Adrenal gland (tissue), 12 donors: ENCODE data around the gene RNASE13. TPM values are rescaled to one million over a fixed set of nuclear protein-coding genes. Genes with fewer than 3 reads are reported as not detected.

Source experiments
- DNase-seq, 7 donors: peaks; one replicate each; pipeline ENCODE4 v3.0.0-alpha.2; 2019 to 2020
- H3K27ac ChIP-seq, 5 donors: fragments of 200-600 bp; sonication (generic) in 4 of 5; 1 replicate in 3 of 5; 2 replicates in 2 of 5; pipeline versions ENCODE4 v1.5.1 to v1.8.0; 2016 to 2020; ENCODE audit warnings: mild to moderate bottlenecking in 1 of 5
- H3K27me3 ChIP-seq: fragments of 200-600 bp; 2 replicates; pipeline ENCODE4 v1.8.0; 2021
- H3K36me3 ChIP-seq, 2 donors: fragments of 200-600 bp; replicated peaks in 1 of 2; 1 replicate in 1 of 2; 2 replicates in 1 of 2; pipeline versions ENCODE4 v1.5.1 to v1.8.0; 2018 to 2022
- H3K4me1 ChIP-seq, 2 donors: fragments of 200-600 bp; replicated peaks in 1 of 2; 1 replicate in 1 of 2; 2 replicates in 1 of 2; pipeline versions ENCODE4 v1.5.1 to v1.8.0; 2018 to 2021
- H3K4me3 ChIP-seq, 4 donors: fragments of 200-600 bp; sonication (generic) in 3 of 4; one replicate each; pipeline ENCODE4 v1.5.1; 2016 to 2018
- H3K9me3 ChIP-seq, 3 donors: fragments of 200-600 bp; sonication (generic) in 1 of 3; replicated peaks in 1 of 3; 1 replicate in 2 of 3; 2 replicates in 1 of 3; pipeline versions ENCODE4 v1.5.1 to v1.8.0; 2016 to 2021
- CTCF ChIP-seq, 6 experiments: fragments of 450-650 bp in 4 of 6; fragments of 200-600 bp in 2 of 6; sonication (generic) in 1 of 6; IDR thresholded peaks; 1 replicate in 5 of 6; 2 replicates in 1 of 6; pipeline versions ENCODE4 v1.5.1 to v1.8.0; 2016 to 2021; ENCODE audit warnings: antibody characterized with exemption in 6 of 6, mild to moderate bottlenecking in 2 of 6, moderate library complexity in 1 of 6
- POLR2A ChIP-seq, 2 donors: fragments of 450-650 bp; IDR thresholded peaks; one replicate each; pipeline ENCODE4 v1.6.1; 2017; ENCODE audit warnings: antibody characterized with exemption in 2 of 2, mild to moderate bottlenecking in 2 of 2, moderate library complexity in 1 of 2
- WGBS, 4 donors: extraction: QIAGEN DNeasy Blood & Tissue Kit in 2 of 4; methylation state at CpG; one replicate each; pipeline versions ENCODE4 v1.1.5 to v1.1.7; 2013 to 2017; 5-methylcytosine and 5-hydroxymethylcytosine counted together
- intact Hi-C, 2 donors: fragments of 100-400 bp; cut with DNase I; formaldehyde crosslinking; loops; one replicate each; pipeline versions ENCODE4 v1.14.1 to v1.15.0; 2022 to 2023
- polyA plus RNA-seq, 3 donors: library from polyadenylated mRNA; stranded (reverse); fragments of 200-250 nt in 2 of 3; fragments of 350-450 nt in 1 of 3; fragmentation: Illumina TruSeq in 1 of 3; extraction: RNeasy Lipid Tissue Mini Kit (QIAGEN cat#74804) in 1 of 3; gene quantifications; one replicate each; pipeline ENCODE4 v1.2.3, GENCODE V29; 2013 to 2014
- total RNA-seq, 9 donors: library from RNA; depleted of rRNA in 4 of 9; stranded (reverse); fragments of >200 nt in 4 of 9; fragments of 120-200 nt in 1 of 9; fragmentation: NEBNext Ultra II Directional in 1 of 9; extraction: Animal tissue kit (Norgen Biotek cat#: 25700) in 1 of 9; gene quantifications; one replicate each; pipeline versions ENCODE4 v1.1.0 to v1.2.4, GENCODE V29; 2013 to 2023
- donor health status: healthy with polysubstance abuse.
- donor health status: Bipolar disorder and iron deficiency.
- donor health status: DM: yes; HTN: yes; CAD: no.
- donor health status: DM: no; HTN: no; CAD: no.
- donor health status: DM: no; HTN: no; CAD: no.
- donor health status: DM: yes; HTN: yes; CAD: no.

The RNASE13 gene
- total and polyA plus RNA-seq, 12 donors: 0.03 to 0.27 TPM; not detected in 10

- TF ChIP-seq CTCF (IDR thresholded peaks at IDR 0.05) (no peak), POLR2A (IDR thresholded peaks at IDR 0.05) (no peak)
- Histone ChIP-seq H3K9me3 (no peaks in the 10 kb centered on the region), H3K27ac (no peak overlapping the region), H3K27me3 (no peaks in the 10 kb centered on the region), H3K36me3 (no peaks in the 10 kb centered on the region), H3K4me3 (no peak overlapping the region), H3K4me1 (peaks cover 0 to 8% of the 10 kb centered on the region in 2 donors)
- no peak for DNase-seq
- intact Hi-C loops: no loop called here
- WGBS, 4 donors: 75 to 94% (median 86%) methylated on average over 4 of the region's 4 CpGs
These were observed 20.1 kb upstream of the RNASE13 start for GRCh38 chr14:21054768-21055145.

- Histone ChIP-seq H3K9me3 (no peaks in the 10 kb centered on the region), H3K27ac (no peak overlapping the region), H3K27me3 (no peaks in the 10 kb centered on the region), H3K4me1 (peaks cover 3 to 13% of the 10 kb centered on the region in 2 donors), H3K36me3 (no peaks in the 10 kb centered on the region), H3K4me3 (no peak overlapping the region)
- no peak for DNase-seq
- intact Hi-C loops: no loop called here
- 61 to 72% (median 63%) methylated on average over 3 of the region's 3 CpGs for WGBS, 4 donors
- TF ChIP-seq POLR2A (IDR thresholded peaks at IDR 0.05) (no peak), CTCF (IDR thresholded peaks at IDR 0.05) (no peak)
These were observed 19.6 kb upstream of the RNASE13 start for GRCh38 chr14:21054123-21054767.

- intact Hi-C loops: no loop called here
- no peak for TF ChIP-seq CTCF (IDR thresholded peaks at IDR 0.05)
- TF ChIP-seq POLR2A (IDR thresholded peaks at IDR 0.05): no peak
- no peak overlapping the region for H3K27ac ChIP-seq
- 89 to 91% (median 89%) methylated on average over 20 of the region's 20 CpGs for WGBS, 4 donors
- no peaks in the 10 kb centered on the region for H3K36me3 ChIP-seq
- no peak overlapping the region for H3K4me3 ChIP-seq
- DNase-seq: no peak
- no peaks in the 10 kb centered on the region for H3K9me3 ChIP-seq
- peaks cover 11 to 21% of the 10 kb centered on the region in 2 donors for H3K4me1 ChIP-seq
- no peaks in the 10 kb centered on the region for H3K27me3 ChIP-seq
These were observed 18.8 kb upstream of the RNASE13 start for GRCh38 chr14:21053184-21054122.

- Histone ChIP-seq H3K4me1 (peaks cover 21 to 37% of the 10 kb centered on the region in 2 donors), H3K27ac (no peak overlapping the region), H3K27me3 (no peaks in the 10 kb centered on the region), H3K9me3 (no peaks in the 10 kb centered on the region), H3K36me3 (no peaks in the 10 kb centered on the region), H3K4me3 (no peak overlapping the region)
- intact Hi-C loops: no loop called here
- DNase-seq: no peak
- TF ChIP-seq CTCF (IDR thresholded peaks at IDR 0.05): no peak
- 72 to 79% (median 75%) methylated on average over 3 of the region's 3 CpGs for WGBS, 4 donors
These were observed 16.0 kb upstream of the RNASE13 start for GRCh38 chr14:21050597-21050996.
